ENCODE data around the gene TIAM2. TPM values are rescaled to one million over a fixed set of nuclear protein-coding genes. Genes with fewer than 3 reads are reported as not detected.
A peak's percentile ranks its signal among the peaks of the same experiment; 100 is the strongest.

TIAM2 gene
- total and polyA plus RNA-seq, 7 donors = 1.2 to 15.8 (median 11.0) TPM

- 48 to 65% methylated on average over 5 of the region's 5 CpGs for WGBS, 2 donors
- H3K27me3 ChIP-seq = no peaks in the 10 kb centered on the region
- H3K27ac ChIP-seq = peak overlapping the region in 1 of 4 donors; percentile 36
- peaks cover 0 to 18% (median 7%) of the 10 kb centered on the region in 4 donors for H3K4me1 ChIP-seq
- intact Hi-C loops (cut with DNase I) = no loop called here
- H3K36me3 ChIP-seq = no peaks in the 10 kb centered on the region
- no peaks in the 10 kb centered on the region for H3K9me3 ChIP-seq
- no peak overlapping the region for H3K4me3 ChIP-seq
- no peak for DNase-seq
- TF ChIP-seq CTCF (IDR thresholded peaks at IDR 0.05) = no peak
- TF ChIP-seq EP300 (IDR thresholded peaks at IDR 0.05) = no peak
- no peak for TF ChIP-seq POLR2AphosphoS5 (IDR thresholded peaks at IDR 0.05)
- no peak for TF ChIP-seq POLR2A (IDR thresholded peaks at IDR 0.05)
These were observed 163.1 kb downstream of the TIAM2 start for GRCh38 chr6:155158030-155158843.

GRCh38 chr6:155162682-155163081 is 167.6 kb downstream of the TIAM2 start:
- H3K27me3 ChIP-seq = no peaks in the 10 kb centered on the region
- 75 to 84% methylated on average over 3 of the region's 3 CpGs for WGBS, 2 donors
- TF ChIP-seq POLR2AphosphoS5 (IDR thresholded peaks at IDR 0.05) (no peak), POLR2A (IDR thresholded peaks at IDR 0.05) (no peak), EP300 (IDR thresholded peaks at IDR 0.05) (no peak), CTCF (IDR thresholded peaks at IDR 0.05) (no peak)
- no peaks in the 10 kb centered on the region for H3K9me3 ChIP-seq
- H3K27ac ChIP-seq = no peak overlapping the region
- peaks cover 0 to 5% (median 0%) of the 10 kb centered on the region in 4 donors for H3K4me1 ChIP-seq
- intact Hi-C loops (cut with DNase I) = no loop called here
- no peak for DNase-seq
- H3K4me3 ChIP-seq = no peak overlapping the region
- H3K36me3 ChIP-seq = peaks cover 0 to 7% (median 0%) of the 10 kb centered on the region in 4 donors

- intact Hi-C loops (cut with DNase I) = no loop called here
- no peak for DNase-seq
- Histone ChIP-seq H3K36me3 (peaks cover 0 to 7% (median 0%) of the 10 kb centered on the region in 4 donors), H3K9me3 (no peaks in the 10 kb centered on the region), H3K4me1 (no peaks in the 10 kb centered on the region), H3K27me3 (no peaks in the 10 kb centered on the region), H3K4me3 (no peak overlapping the region), H3K27ac (no peak overlapping the region)
- TF ChIP-seq CTCF (IDR thresholded peaks at IDR 0.05) = no peak
- no peak for TF ChIP-seq EP300 (IDR thresholded peaks at IDR 0.05)
- no peak for TF ChIP-seq POLR2A (IDR thresholded peaks at IDR 0.05)
- no peak for TF ChIP-seq POLR2AphosphoS5 (IDR thresholded peaks at IDR 0.05)
- 95 to 100% methylated on average over 1 of the region's 1 CpG for WGBS, 2 donors
These were observed 168.5 kb downstream of the TIAM2 start for GRCh38 chr6:155163601-155164000.

- no peak overlapping the region for H3K27ac ChIP-seq
- H3K36me3 ChIP-seq = peaks cover 0 to 7% (median 0%) of the 10 kb centered on the region in 4 donors
- WGBS, 2 donors = 84 to 91% methylated on average over 12 of the region's 12 CpGs
- intact Hi-C loops (cut with DNase I) = no loop called here
- no peak for TF ChIP-seq POLR2A (IDR thresholded peaks at IDR 0.05)
- TF ChIP-seq CTCF (IDR thresholded peaks at IDR 0.05) = no peak
- no peak for TF ChIP-seq EP300 (IDR thresholded peaks at IDR 0.05)
- no peak for TF ChIP-seq POLR2AphosphoS5 (IDR thresholded peaks at IDR 0.05)
- DNase-seq = no peak
- H3K4me1 ChIP-seq = no peaks in the 10 kb centered on the region
- no peak overlapping the region for H3K4me3 ChIP-seq
- H3K9me3 ChIP-seq = no peaks in the 10 kb centered on the region
- H3K27me3 ChIP-seq = no peaks in the 10 kb centered on the region
These were observed 170.1 kb downstream of the TIAM2 start for GRCh38 chr6:155165029-155165710.

Data from sigmoid colon (tissue), 7 donors.